ENCODE data around the gene TMEM125. TPM values are rescaled to one million over a fixed set of nuclear protein-coding genes. Genes with fewer than 3 reads are reported as not detected.

Gene TMEM125
- total and polyA plus RNA-seq, 9 of the 15 experiments (the other 6 are each of a cell fraction or from before 2014, with no cell fraction given), result 0.07 to 0.08 TPM; not detected in 7

GRCh38 chr1:43314233-43314632 lies 44.5 kb downstream of the TMEM125 start:
- ATAC-seq, result no peak
- intact Hi-C loops (cut with micrococcal nuclease) (no loop called here), in situ Hi-C loops (cut with MboI) (no loop called here)
- H3K4me2 ChIP-seq (ENCODE audit: insufficient read depth, low read length), result no peak overlapping the region
- H3K4me3 ChIP-seq, result no peak overlapping the region
- WGBS (ENCODE audit: insufficient coverage, low coverage, missing lambda C conversion rate), result 47% methylated on average over 5 of the region's 5 CpGs
- CTCF ChIA-PET (ENCODE audit: low intra/inter-chr PET ratio), result no interaction called here
- no peak for FAIRE-seq
- DNase-seq (ENCODE audit: extremely low read depth in 1 of 4, low spot score in 3 of 4), result no peak
- no peaks in the 10 kb centered on the region for H3K36me3 ChIP-seq (ENCODE audit: control insufficient read depth, insufficient read depth, low read length)
- no peaks in the 10 kb centered on the region for H3K9me1 ChIP-seq (ENCODE audit: control insufficient read depth, insufficient read depth, low read length)
- peaks cover 8% of the 10 kb centered on the region; the same call in 1 of the 2 replicates for H4K20me1 ChIP-seq (replicated peaks; ENCODE audit: control insufficient read depth, insufficient read depth, low read length)
- no peak overlapping the region for H2AFZ ChIP-seq (ENCODE audit: low read depth, low read length)
- peaks cover 10 to 55% of the 10 kb centered on the region in 2 experiments; a peak in 3 of 5 replicates for H3K27me3 ChIP-seq (ENCODE audit: control insufficient read depth in 2 of 2, insufficient read depth in 2 of 2, low read length in 2 of 2)
- POLR2A ChIA-PET, result no interaction called here
- H3K9ac ChIP-seq (ENCODE audit: insufficient read depth in 1 of 2, low read depth in 2 of 2, low read length in 2 of 2), result no peak overlapping the region
- H3K27ac ChIP-seq (ENCODE audit: extremely low read depth, low read depth, low read length), result no peak overlapping the region
- no peaks in the 10 kb centered on the region for H3K79me2 ChIP-seq (ENCODE audit: control insufficient read depth, insufficient read depth, low read length)
- TF ChIP-seq ZNF398 (CRISPR knock-in tag; IDR thresholded peaks at IDR 0.05) (no peak), FOXK2 (conservative IDR thresholded peaks at IDR 0.05 in 1 of 2, IDR thresholded peaks at IDR 0.05 in 1 of 2; ENCODE audit: low read depth in 2 of 2) (no peak), ZFP36 (IDR thresholded peaks at IDR 0.05; ENCODE audit: low read depth, low read length, partially characterized antibody) (peak; percentile 55), ZNF174 (CRISPR knock-in tag; IDR thresholded peaks at IDR 0.05) (no peak)
- no TSS peak for BruUV-seq (replicated peaks)
- H3K9me3 ChIP-seq (replicated peaks; ENCODE audit: control insufficient read depth, insufficient read depth, low read depth, low read length), result no peaks in the 10 kb centered on the region
- H3K4me1 ChIP-seq (replicated peaks in 1 of 2; ENCODE audit: control insufficient read depth in 2 of 2, insufficient read depth in 2 of 2, low read length in 2 of 2), result peaks cover 3 to 16% of the 10 kb centered on the region in 2 experiments; a peak in 3 of 5 replicates
